Right lung (tissue), 5 donors: Measurements from ENCODE around the gene ENDOG. TPM values are rescaled to one million over a fixed set of nuclear protein-coding genes. Genes with fewer than 3 reads are reported as not detected.
A peak's percentile ranks its signal among the peaks of the same experiment; 100 is the strongest.
"Not testable (repeated sequence)": the region's sequence is repeated elsewhere in the genome, so short reads cannot be mapped to it uniquely, and the experiment has no call there.

Source experiments
- DNase-seq, 2 donors: peaks; one replicate each; pipeline ENCODE4 v3.0.0-alpha.2; 2013
- polyA plus RNA-seq, 5 donors: library from polyadenylated mRNA; unstranded; fragments of 120-200 nt; gene quantifications; one replicate each; pipeline versions ENCODE4 v1.2.1 to v1.2.3, GENCODE V29; 2013; ENCODE audit warnings: inconsistent platforms in 1 of 5, low replicate concordance in 1 of 5; ENCODE audit not compliant: insufficient read length in 5 of 5, insufficient read depth in 1 of 5

The ENDOG gene
- polyA plus RNA-seq, 5 donors, result 2.7 to 12.8 (median 4.9) TPM

DNA sequence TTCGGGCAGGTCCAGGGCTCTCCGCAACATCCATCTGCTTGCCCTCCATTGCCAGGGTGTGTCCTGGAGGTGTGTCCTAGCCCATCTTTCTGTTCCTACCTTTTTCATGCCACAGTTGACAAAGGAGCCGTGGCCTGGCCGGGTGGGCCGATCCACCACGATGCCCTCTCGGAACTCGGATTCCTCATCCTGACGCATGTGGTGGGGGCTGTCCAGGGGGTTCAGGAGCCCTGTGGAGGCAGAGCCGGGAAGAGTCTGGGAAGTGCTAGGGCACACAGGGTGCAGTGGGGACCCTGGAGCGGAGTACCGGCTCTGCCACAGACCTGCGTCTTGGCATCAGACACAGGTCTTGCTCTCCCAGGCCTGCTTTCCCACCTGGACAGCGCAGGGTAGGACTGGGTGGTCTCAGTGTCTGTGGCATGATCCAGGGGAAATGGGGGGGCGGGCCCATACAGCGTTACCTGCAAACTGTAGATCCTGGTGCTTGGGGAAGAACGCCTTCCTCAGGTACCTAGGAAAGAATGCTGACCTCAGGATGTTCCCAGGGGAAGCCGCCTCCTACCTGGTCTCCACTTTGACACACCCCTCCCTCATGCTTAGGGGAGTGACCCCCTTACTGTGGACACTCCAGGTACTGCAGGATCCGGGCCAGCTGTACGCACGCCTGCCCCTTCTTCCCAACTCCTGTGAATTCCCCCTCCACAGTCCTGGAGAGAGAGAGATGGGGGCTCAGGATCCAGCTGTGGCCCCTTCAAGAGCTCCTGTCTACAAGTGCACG, 7.8 kb downstream of the ENDOG start:
- no peak for DNase-seq

DNA sequence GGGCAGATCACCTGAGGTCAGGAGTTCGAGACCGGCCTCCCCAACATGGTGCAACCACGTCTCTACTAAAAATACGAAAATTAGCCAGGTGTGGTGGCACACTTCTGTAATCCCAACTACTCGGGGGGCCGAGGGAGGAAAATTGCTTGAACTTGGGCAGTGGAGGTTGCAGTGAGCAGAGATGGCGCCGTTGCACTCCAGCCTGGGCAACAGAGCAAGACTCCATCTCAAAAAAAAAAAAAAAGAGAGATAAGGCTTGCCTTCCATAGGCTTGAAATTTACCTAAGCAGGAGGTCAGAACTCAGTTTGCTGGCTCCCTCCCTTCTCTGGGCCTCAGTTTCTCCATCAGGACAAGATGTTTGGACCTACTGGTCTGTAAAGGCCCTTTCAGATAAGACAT, 10.0 kb downstream of the ENDOG start:
- DNase-seq, result no peak

DNA sequence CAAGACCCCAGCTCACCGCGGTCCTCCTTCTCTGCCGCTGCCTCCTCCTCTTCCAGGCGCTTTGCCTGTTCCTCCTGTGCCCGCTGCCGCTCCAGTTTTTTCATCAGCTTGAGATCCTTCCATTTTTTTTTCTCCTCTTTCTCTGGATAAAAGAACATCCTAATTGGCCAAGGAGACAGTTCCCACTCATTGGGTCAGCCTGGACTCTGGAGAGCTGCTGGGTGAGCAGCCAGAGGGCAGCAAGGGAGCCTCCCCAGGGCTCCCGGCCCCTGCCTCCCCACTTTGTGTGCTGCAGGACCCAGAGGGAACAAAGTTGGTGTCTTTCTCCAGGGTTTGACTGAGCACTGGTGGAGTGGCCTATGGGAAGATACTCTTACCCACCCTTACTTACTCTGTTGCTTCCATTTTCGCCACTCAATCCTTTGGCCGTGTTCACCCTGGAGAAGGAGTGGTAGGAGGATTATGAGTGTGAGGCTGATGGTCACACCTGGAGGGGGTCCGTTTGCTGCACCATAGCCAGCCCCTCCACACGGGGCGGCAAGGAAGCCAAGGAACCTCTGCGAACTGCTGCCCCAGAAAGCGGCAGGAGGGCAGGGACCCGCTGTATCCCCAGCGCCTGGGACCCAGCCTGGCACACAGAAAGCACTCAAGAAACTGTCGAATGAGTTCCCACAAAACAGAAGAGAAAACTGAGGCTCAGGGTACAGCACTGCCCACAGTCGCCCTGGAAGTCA, 10.6 kb downstream of the ENDOG start:
- DNase-seq, result no peak

DNA sequence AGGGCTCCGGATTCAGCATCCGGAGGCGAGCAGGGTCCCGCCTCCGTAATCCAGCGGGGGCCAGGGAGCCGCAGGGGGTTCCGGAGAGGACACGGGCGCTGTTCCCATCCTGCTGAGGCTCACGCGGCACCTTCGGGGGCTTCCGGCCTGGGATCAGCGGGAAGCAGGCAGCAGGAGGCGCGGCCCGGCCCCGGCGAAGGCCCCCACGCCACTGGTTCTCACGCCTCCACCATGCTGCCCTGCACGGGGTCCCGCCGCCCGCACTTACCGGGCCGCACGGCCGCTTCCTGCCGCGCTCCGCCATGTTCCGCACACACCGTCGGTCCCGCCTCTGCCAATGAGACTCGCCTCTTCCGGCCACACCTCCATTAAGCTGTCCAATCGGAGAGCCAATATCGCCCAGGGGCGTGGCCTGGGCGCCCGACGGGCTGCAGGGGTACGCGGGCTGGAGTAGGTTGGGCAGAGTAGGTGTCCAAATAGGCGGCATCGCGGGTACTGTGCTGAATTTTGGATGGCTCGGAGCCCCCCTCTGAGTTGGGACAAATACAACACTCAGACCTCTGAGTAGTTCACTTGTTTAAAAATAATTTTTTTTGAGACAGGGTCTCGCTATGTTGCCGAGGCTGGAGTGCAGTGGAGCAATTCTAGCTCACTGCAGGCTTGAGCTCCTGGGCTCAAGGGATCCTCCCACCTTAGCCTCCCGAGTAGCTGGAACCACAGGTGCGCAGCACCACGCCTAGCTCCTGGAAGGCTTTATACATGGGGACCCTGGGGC, 11.4 kb downstream of the ENDOG start, which contains the start of gene SPOUT1:
SPOUT1 (minus strand) TSS at position 318 of the 775 bp plus-strand sequence; CDS start at position 304, 14 bp downstream.
- DNase-seq, result peak; percentile 92

DNA sequence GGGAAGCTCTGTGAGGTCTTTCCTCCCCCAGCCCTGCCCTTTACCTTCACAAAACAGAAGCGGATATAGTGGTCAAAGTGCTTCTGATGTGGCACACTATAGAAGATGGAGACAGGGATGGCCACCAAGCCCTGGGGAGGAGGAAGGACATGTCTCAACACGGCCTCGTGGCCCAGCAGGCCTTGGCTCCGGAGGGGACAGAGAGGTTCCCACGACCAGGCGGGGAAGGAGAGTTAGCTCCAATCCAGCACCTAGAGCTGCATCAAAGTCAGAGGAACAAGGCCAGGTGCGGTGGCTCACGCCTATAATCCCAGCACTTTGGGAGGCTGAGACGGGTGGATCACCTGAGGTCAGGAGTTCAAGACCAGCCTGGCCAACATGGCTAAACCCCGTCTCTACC, 15.4 kb downstream of the ENDOG start:
- DNase-seq, result no peak

DNA sequence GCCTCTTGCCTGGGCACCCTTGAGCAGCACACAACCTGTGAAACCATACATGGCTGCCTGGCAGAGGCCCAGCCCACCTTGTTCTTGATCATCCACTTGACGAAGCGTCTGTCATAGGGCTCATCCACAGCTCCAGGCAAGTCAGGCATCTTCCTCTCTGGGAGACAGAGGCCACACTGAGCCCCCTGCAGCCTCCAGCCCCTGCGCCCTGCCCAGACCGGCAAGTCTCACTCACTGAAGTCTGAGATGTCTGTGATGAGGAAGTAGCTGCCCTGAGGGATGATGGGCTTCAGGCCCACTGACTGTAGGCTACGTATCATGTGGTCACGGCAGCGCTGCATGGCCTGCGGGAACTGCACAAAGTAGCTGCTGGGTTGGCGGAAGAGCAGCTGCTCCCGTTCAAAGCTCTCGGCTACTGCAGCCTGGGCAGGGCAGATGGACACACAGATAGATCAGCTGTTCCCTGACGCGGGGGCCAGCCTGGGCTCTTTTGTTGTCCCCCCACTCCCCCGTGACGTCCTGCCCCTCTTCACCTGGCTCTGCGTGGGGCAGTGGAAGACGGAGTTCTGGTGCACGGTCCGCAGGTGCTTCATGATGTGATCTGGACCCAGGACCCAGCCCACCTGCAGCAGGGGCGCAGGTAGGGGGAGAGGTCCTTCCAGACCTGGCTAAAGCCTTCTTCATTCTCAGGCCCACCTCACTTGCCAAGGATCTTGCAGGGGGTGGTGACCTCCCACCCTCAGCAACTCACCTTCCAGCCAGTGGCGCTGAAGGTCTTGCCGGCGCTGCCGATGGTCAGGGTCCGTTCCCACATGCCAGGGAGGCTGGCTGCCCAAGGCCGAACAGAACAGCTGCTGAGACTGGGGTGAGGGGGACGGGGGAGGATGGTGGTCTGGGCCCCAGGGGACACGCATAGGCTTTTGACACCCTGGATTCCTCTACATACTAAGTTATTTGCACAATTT, 17.2 kb downstream of the ENDOG start:
- no peak for DNase-seq

DNA sequence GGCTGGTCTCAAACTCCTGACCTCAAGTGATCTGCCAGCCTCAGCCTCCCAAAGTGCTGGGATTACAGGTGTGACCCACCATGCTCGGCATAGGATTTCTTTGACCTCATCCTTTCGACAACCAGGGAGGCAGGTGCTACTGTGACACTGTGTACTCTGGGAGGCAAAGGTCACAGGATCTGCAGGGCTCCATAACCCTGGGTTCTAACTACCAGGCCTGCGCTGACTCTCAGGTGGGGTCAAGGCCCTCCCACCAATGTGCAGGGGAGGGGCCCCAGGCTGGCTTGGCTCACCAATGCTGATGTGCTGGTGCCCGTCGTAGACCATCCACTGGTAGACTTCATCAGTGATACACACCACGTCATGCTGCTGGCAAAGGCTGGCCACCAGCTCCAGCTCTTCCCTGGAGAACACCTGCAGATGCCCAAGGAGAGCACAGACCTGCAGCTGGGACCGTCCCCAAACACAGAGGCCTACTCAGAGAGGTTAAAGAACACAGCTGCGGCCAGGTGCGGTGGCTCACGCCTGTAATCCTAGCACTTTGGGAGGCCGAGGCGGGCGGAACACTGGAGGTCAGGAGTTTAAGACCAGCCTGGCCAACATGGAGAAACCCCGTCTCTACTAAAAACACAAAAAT, 18.3 kb downstream of the ENDOG start:
- no peak for DNase-seq

DNA sequence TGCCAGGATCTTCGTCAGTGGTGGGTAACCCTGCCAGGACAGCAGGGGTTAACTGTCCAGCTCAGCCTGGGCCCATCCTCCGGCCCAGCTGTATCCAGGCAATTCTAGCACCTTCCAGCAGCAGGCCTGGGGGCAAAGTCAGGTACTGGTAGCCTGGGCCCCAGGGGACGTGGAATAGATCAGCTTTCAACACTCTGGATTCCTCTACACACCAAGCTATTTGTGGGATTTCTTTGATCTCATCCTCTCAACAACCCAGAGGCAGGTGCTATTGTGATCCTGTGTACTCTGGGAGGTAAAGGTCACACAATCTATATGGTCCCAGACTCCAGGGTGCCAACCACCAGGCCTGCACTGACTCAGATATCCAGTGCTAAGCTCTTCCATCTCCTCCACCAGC, 20.0 kb downstream of the ENDOG start:
- no peak for DNase-seq

DNA sequence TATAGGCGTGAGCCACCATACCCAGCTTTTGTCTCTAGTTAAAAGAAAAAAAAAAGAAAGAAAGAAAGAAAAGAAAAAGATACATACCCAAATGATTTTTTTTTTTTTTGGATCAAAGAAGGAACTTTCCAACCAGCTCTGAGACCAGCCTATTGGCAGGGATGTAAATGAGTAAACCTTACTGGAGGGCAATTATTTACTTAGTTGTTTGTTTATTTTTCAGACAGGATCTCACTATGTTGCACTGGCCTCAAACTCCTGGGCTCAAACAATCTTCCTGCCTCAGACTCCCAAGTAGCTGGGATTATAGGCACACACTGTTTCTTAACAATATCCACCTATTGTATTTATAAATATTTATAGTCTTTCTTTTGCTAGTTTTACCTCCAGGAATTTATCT, 22.2 kb downstream of the ENDOG start:
- no peak for DNase-seq

DNA sequence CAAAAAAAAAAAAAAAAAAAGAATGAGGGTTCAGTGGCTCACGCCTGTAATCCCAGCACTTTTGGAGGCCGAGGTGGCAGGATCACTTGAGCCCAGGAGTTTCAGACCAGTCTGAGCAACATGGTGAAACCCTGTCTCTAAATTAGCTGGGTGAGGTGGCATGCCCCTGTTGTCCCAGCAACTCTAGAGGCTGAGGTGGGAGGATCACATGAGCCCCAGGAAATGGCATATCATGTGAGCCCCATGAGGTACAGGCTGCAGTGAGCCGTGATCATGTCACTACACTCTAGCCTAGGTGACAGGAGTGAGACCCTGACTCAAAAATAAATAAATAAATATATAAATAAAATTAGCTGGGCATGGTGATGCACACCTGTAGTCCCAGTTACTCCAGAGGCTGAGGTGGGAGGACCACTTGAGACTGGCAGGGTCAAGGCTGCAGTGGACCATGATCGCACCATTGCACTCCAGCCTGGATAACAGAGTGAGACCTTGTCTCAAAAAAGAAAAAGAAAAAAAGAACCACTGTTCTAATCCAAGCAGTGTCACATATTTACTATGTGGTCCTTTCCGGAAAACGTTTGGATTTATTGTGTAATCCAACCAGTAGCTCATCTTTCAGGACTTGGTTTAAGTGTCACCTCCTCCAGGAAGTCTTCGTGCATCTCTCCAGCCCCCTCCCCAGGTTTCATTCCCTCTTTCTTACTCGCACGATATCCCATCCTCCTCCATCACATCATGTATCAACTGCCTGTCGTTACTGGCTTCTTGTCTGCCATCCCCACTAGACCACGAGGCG, 23.6 kb downstream of the ENDOG start:
- DNase-seq, result no peak

DNA sequence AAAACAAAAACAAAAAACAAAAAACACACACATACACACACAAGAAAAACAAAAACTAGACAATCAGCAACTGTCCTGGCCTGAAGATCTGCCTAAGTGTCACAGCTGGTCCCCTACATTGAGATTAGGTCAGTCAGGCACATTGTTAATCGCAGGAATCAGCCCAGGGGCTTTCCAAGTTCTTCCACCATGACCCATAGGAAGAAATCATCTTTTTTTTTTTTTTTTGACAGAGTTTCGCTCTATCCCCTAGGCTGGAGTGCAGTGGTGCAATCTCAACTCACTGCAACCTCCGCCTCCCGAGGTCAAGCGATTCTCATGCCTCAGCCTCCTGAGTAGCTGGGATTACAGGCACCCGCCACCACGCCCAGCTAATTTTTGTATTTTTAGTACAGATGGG, 24.9 kb downstream of the ENDOG start:
- DNase-seq, result not testable (repeated sequence)

DNA sequence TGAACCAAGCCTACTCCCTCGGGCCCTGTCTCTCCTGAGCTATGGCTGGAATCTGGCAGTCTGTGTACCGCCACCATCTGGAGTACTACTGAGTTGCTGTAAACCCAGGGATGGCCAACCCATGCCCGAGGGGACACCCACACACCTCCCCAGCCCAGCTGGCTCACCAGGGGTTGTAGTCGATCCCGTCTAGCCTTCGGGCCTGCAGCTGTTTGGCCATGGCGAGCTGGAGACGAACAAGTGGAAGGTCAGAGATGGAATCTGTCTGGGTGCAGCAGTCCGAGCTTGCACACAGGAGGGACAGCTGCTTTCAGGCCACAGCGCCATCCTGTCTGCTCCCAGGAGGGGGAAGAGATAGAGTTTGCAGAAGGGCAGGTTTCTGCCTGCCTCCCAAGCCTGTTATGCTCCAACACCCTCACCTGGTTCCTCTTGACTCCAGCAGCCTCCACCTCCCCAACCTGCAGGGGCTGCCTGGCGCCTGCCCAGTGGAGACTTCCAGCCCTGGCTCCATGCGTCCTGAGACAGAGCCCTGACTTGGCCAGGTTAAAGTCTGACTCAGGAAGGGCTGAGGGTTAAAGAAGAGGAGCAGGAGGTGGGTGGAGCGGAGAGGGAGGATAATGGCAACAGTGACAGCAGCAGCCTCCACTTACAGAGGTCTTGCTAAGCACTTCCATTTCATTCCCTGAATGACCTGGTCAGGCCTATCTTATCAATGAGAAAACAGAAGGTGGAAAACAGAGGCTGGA, 27.1 kb downstream of the ENDOG start:
- DNase-seq, result no peak

DNA sequence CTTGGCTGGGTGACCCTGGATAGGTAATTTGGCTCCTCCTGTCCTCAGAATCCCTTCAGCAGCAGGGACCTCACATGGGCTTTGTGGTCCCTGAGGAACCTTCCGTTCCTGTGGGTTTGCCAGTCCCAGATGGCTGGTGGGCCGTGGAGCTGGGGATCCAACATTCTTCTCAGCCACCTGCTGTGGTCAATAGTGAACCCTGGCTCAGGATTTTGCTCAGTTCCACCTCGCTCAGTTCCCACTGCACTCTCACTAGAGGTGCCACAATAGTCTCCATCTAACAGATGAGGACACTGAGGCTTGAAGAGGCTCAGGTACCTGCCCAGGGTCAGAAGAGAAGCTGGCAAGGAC, 28.4 kb downstream of the ENDOG start:
- DNase-seq, result no peak

DNA sequence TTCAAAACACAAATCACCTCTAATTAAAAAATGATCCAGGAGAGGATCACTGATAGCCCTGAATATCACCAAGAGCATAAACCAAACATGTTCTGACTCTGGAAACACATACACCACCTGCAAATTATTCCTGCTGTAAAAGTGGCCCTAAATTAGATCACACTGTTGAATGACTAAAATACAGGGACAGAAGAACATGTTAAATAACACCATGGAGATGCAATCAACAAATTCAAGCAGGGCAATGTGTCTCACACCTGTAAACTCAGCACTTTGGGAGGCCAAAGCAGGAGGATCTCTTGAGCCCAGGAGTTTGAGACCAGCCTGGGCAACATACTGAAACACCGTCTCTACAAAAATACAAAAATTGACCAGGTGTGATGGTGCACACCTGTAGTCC, 29.5 kb downstream of the ENDOG start:
- no peak for DNase-seq

DNA sequence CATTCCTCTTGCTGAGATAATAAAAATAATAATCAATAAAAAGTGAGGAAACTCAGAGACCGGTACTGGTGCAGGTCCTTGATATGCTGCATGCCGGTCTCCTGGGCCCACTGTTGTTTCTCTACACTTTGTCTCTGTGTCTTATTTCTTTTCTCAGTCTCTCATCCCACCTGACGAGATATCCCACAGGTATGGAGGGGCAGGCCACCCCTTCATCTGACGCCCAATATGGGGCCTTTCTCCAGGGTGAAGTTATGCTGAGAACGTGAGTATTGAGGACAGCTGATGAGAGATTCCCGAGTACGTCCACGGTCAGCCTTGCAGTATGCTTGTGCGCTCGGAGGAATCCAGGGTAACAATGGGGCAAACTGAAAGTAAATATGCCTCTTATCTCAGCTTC, 32.7 kb downstream of the ENDOG start:
- DNase-seq, result not testable (repeated sequence)

DNA sequence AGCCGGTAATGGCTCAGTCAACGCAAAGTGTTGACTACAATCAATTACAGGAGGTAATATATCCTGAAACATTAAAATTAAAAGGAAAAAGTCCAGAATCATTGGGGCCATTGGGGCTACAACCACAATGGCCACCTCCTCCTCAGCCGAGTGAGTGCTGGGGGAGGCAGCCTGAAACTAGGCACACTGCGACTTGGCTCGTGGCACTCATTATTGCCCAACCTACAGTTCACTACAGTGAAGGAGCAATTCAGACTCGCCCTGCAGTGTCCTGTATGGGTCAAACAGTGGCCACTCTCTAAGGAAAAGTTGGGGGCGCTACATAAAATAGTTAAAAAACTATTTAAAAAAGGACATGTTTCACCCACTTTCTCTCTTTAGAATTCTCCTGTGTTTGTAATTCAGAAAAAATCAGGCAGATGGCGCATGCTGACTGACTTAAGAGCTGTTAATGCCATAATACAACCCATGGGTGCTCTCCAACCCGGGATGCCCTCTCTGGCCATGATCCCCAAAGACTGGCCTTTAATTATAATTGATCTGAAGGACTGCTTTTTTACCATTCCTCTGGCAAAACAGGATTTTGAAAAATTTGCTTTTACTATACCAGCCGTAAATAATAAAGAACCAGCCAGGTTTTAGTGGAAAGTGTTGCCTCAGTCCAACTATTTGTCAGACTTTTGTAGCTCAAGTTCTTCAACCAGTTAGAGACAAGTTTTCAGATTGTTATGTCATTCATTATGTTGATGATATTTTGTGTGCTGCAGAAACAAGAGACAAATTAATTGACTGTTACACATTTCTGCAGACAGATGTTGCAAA, 33.7 kb downstream of the ENDOG start:
- DNase-seq, result not testable (repeated sequence)

DNA sequence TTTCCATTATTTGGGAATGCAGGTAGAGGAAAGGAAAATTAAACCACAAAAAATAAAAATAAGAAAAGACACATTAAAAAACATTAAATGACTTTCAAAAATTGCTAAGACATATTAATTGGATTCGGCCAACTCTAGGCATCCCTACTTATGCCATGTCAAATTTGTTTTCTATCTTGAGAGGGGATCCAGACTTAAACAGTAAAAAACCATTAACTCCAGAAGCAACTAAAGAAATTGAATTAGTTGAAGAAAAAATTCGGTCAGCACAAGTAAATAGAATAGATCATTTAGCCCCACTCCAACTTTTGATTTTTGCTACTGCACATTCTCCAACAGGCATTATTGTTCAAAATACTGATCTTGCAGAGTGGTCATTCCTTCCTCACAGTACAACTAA, 34.3 kb downstream of the ENDOG start:
- not testable (repeated sequence) for DNase-seq

DNA sequence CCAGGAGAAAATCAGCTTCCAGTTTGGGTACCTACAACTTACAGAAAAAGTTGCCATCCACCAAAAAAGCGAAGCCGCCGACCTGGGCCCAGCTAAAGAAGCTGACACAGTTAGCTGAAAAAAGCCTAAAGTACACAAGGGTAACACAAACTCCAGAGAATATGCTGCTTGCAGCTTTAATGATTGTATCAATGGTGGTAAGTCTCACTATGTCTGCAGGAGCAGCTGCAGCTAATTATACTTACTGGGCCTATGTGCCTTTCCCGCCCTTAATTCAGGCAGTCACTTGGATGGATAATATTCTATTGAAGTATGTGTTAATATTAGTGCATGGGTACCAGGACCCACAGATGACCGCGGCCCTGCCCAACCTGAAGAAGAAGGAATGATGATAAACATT, 36.2 kb downstream of the ENDOG start:
- not testable (repeated sequence) for DNase-seq
